Cardiac fibroblast (primary cell): ENCODE data around the gene SOX2.

Experiments
- DNase-seq, 2 donors: peaks; one replicate each; pipeline versions ENCODE4 v3.0.0 to v3.0.0-alpha.2; 2010; ENCODE audit warnings: low read depth in 2 of 2
- H3K4me3 ChIP-seq, 2 donors: replicated peaks in 1 of 2; 1 replicate in 1 of 2; 2 replicates in 1 of 2; pipeline ENCODE4 v1.5.1; 2011; ENCODE audit warnings: low read depth in 2 of 2, low read length in 2 of 2, mild to moderate bottlenecking in 2 of 2, moderate library complexity in 1 of 2
- TF ChIP-seq, protein P1 (sequence below): IDR thresholded peaks from one replicate; pipeline ENCODE4 v1.5.1; 2011; ENCODE audit warnings: low read depth, mild to moderate bottlenecking, low read length, inconsistent platforms

Gene SOX2

DNA sequence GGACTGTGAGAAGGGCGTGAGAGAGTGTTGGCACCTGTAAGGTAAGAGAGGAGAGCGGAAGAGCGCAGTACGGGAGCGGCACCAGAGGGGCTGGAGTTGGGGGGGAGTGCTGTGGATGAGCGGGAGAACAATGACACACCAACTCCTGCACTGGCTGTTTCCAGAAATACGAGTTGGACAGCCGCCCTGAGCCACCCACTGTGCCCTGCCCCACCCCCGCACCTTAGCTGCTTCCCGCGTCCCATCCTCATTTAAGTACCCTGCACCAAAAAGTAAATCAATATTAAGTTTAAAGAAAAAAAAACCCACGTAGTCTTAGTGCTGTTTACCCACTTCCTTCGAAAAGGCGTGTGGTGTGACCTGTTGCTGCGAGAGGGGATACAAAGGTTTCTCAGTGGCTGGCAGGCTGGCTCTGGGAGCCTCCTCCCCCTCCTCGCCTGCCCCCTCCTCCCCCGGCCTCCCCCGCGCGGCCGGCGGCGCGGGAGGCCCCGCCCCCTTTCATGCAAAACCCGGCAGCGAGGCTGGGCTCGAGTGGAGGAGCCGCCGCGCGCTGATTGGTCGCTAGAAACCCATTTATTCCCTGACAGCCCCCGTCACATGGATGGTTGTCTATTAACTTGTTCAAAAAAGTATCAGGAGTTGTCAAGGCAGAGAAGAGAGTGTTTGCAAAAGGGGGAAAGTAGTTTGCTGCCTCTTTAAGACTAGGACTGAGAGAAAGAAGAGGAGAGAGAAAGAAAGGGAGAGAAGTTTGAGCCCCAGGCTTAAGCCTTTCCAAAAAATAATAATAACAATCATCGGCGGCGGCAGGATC is at the start of gene SOX2:
SOX2 (plus strand) TSS at position 601 of the 811 bp plus-strand sequence. CDS start 436 bp downstream, outside the sequence.
- peak within 1 kb of the TSS in 1 of 2 donors; percentile 21 for H3K4me3 ChIP-seq
- TF ChIP-seq, protein P1, sequence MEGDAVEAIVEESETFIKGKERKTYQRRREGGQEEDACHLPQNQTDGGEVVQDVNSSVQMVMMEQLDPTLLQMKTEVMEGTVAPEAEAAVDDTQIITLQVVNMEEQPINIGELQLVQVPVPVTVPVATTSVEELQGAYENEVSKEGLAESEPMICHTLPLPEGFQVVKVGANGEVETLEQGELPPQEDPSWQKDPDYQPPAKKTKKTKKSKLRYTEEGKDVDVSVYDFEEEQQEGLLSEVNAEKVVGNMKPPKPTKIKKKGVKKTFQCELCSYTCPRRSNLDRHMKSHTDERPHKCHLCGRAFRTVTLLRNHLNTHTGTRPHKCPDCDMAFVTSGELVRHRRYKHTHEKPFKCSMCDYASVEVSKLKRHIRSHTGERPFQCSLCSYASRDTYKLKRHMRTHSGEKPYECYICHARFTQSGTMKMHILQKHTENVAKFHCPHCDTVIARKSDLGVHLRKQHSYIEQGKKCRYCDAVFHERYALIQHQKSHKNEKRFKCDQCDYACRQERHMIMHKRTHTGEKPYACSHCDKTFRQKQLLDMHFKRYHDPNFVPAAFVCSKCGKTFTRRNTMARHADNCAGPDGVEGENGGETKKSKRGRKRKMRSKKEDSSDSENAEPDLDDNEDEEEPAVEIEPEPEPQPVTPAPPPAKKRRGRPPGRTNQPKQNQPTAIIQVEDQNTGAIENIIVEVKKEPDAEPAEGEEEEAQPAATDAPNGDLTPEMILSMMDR: no peak
- DNase-seq: peak; percentile 30 to 39

DNA sequence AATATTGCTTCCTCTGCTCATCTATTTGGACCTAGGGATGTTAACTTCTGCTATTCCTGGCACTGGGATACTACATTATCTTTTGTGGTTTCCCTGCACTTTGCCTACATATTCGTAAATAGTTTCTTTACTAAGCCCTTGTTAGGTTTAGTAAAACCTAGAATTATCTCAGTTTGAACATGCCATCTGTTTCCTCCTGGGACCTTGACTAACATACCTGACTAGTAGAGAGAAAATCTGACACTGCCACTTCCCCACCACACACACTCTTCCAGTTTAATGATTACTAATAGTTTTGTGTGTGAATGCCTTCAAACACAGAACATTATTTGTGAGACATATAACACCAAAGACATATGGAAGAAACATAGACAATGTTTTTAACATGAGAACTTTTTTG is 28.2 kb upstream of the SOX2 start:
- TF ChIP-seq, protein P1: no peak
- DNase-seq: no peak
- H3K4me3 ChIP-seq: no peak overlapping the region

DNA sequence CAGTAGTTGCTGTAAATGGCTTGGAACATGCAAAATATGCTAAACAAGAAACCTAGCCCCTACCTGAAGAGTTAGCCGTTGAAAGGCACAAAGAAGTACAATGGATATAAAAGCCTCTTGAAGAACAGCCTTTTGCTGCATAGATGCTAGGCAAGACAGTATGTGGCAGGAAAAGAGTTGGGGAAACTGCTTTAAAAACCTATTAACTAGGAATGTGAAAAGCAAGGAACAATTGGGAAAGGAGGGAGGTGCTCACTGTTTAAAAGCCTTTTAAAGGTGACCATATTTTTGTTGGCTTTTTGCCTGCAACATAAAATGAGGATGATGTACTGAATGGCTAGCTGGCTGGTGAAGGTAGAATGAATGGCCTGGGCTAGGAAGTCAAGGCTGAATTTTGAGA is 24.5 kb upstream of the SOX2 start:
- DNase-seq: no peak
- H3K4me3 ChIP-seq: no peak overlapping the region

DNA sequence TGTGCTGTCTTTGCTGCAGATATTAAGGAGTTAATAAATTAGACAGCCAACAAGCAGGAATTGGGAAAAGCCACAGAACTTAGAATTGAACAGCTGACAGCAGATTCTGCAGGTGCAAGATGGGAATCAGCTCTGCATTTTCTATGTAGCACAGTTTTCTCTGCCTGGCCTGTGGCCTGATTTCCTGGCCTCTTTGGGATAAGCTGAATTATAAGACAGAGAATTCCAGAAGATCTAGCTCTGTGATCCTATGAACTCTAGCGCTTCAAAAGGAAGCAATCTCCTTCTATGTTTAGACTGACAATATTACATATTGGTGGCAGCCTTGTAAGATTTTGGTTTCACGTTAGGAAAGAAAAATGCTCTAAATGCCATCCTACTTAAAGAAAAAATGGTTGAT is 24.0 kb upstream of the SOX2 start:
- TF ChIP-seq, protein P1: no peak
- H3K4me3 ChIP-seq: no peak overlapping the region
- no peak for DNase-seq

More for the DNA sequence above, 24.5 kb upstream of the SOX2 start:
- TF ChIP-seq, protein P1: no peak

DNA sequence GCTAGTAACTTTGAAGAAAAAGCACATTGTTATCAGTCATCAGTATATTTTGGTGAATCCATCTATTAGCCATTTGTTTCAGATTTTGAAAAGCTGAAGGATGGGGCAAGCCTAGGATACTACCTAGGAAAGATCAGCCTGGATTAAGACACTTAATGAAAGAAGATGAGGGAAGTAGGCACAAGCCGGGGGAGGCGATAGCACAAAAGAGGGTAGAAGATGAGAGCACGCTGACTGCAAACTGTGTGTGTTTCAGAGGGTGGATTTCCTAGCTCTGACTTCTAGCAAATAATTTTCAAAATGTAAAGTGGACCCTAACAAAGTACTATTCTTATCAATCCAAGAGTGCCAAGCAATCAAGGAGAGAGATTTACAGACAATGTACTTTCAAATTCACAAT is 22.2 kb upstream of the SOX2 start:
- TF ChIP-seq, protein P1: no peak

DNA sequence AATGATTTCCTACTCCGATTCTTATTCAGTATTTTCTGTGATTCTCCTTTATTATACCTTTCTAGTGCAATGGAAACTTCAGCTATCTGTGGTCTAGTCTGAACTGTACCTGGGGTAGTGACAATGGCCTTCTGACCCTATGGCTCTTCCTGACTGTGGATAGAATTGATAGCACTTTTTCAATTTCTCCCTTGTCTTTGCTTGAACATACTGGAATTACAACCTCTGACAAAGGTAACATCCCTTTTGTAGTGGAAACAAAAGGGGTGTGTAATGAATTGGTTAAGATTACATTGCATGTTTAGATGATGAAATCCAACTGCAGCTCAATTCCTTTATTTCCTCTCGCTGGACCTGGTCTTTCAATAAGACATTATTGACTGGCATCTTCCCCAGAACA is 21.0 kb upstream of the SOX2 start:
- no peak for DNase-seq
- no peak overlapping the region for H3K4me3 ChIP-seq
- TF ChIP-seq, protein P1: no peak

More for the DNA sequence above, 22.2 kb upstream of the SOX2 start:
- no peak overlapping the region for H3K4me3 ChIP-seq
- no peak for DNase-seq
